Measurements from ENCODE around the gene SPO11.

GRCh38 chr20:57315083-57315975, 14.3 kb upstream of the SPO11 start:
- TF ChIP-seq, protein P1, sequence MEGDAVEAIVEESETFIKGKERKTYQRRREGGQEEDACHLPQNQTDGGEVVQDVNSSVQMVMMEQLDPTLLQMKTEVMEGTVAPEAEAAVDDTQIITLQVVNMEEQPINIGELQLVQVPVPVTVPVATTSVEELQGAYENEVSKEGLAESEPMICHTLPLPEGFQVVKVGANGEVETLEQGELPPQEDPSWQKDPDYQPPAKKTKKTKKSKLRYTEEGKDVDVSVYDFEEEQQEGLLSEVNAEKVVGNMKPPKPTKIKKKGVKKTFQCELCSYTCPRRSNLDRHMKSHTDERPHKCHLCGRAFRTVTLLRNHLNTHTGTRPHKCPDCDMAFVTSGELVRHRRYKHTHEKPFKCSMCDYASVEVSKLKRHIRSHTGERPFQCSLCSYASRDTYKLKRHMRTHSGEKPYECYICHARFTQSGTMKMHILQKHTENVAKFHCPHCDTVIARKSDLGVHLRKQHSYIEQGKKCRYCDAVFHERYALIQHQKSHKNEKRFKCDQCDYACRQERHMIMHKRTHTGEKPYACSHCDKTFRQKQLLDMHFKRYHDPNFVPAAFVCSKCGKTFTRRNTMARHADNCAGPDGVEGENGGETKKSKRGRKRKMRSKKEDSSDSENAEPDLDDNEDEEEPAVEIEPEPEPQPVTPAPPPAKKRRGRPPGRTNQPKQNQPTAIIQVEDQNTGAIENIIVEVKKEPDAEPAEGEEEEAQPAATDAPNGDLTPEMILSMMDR (conservative IDR thresholded peaks at IDR 0.05; ENCODE audit: low read length): no peak
- no peak for TF ChIP-seq EZH2phosphoT487 (IDR thresholded peaks at IDR 0.05; ENCODE audit: borderline replicate concordance)

Measured in Loucy (cell line).